Measurements from ENCODE around the gene AUNIP.

The AUNIP gene

DNA sequence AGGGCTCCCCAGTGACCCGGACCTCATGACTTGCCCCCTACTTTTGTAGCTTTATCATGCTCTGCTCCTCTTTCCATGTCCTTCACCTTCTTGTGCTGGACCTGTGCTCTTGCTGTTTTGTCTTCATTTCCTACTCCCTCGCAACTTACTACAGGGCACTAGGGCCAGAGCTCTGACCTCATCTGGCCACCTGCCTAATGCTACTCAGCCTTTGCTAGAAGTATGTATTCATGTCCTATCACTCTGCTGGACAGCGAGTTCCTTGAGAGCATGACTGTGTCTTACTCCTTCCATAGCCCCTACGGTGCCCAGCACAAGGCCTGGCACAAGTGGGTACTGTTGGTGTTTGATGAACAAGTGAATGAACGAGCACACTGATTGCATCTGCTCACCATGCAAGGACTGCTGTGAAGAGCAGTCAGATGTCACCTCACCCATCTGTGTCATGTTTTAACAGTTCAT lies 37.6 kb downstream of the AUNIP start:
- H3K4me3 ChIP-seq (ENCODE audit: insufficient read depth in 1 of 2, low read depth in 1 of 2, low read length in 2 of 2): peak overlapping the region in 1 of 2 experiments; percentile 97
- WGBS: 93% methylated on average over 5 of the region's 5 CpGs
- H2AFZ ChIP-seq (ENCODE audit: low read depth, low read length): no peak overlapping the region
- H2BK120ac ChIP-seq (ENCODE audit: low read depth, low read length): no peak overlapping the region
- H3K4ac ChIP-seq (ENCODE audit: low read depth in 1 of 2, low read length in 2 of 2): peak overlapping the region in 1 of 2 experiments; percentile 31
- H2BK15ac ChIP-seq (ENCODE audit: low read depth, poor library complexity, severe bottlenecking): no peak overlapping the region
- no peak overlapping the region for H2BK12ac ChIP-seq (ENCODE audit: low read length in 2 of 2)
- peaks cover 35% of the 10 kb centered on the region for H3K79me1 ChIP-seq (replicated peaks; ENCODE audit: low read length, poor library complexity, severe bottlenecking)
- DNase-seq: no peak
- H2BK5ac ChIP-seq (ENCODE audit: low read depth, low read length, poor library complexity, severe bottlenecking): no peak overlapping the region
- no peak overlapping the region for H4K8ac ChIP-seq (ENCODE audit: low read length)
- no peak overlapping the region for H3K27ac ChIP-seq (ENCODE audit: low read length, poor library complexity, severe bottlenecking)
- H3K14ac ChIP-seq (ENCODE audit: low read length in 2 of 2): no peak overlapping the region
- peaks cover 17 to 21% of the 10 kb centered on the region in 2 experiments for H3K36me3 ChIP-seq (ENCODE audit: control insufficient read depth in 1 of 2, insufficient read depth in 2 of 2, low read depth in 1 of 2, low read length in 2 of 2)
- peak overlapping the region; percentile 96 for H3K9ac ChIP-seq (ENCODE audit: low read length)
- peak overlapping the region; percentile 0 for H3K4me2 ChIP-seq (ENCODE audit: low read length, poor library complexity, severe bottlenecking)
- H3K4me1 ChIP-seq (ENCODE audit: control insufficient read depth, insufficient read depth, low read depth, low read length): peaks cover 24% of the 10 kb centered on the region
- no peaks in the 10 kb centered on the region for H3K27me3 ChIP-seq (ENCODE audit: control insufficient read depth in 1 of 2, insufficient read depth in 1 of 2, low read length in 2 of 2)
- H3K18ac ChIP-seq (ENCODE audit: low read depth in 1 of 2, low read length in 2 of 2): no peak overlapping the region
- no peak overlapping the region for H2AK5ac ChIP-seq (ENCODE audit: low read length, severe bottlenecking)
- no peaks in the 10 kb centered on the region for H3K9me3 ChIP-seq (ENCODE audit: control insufficient read depth, low read length)
- H3K23ac ChIP-seq (ENCODE audit: low read length in 2 of 2): peak overlapping the region in 1 of 2 experiments; percentile 34
- H4K91ac ChIP-seq (ENCODE audit: low read length): no peak overlapping the region

DNA sequence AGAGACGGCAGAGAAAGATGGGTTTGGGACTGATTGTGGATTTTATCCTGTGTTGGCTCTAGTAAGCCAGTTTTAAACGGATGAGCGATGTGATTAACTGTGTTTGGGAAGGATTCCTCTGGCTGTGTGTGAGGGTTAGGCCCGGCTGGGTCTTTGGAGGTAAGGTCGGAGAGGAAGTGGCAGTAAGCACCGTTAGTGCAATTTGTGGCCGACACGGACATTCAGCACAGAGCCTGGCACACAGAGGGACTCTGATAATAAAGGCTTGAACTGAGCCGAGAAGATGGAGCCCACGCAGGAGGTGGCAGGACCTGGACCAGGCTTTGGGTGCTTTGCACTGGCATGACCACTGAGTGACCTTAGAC lies 38.2 kb downstream of the AUNIP start:
- Histone ChIP-seq H2BK120ac (ENCODE audit: low read depth, low read length) (no peak overlapping the region), H2BK15ac (ENCODE audit: low read depth, poor library complexity, severe bottlenecking) (no peak overlapping the region), H3K36me3 (ENCODE audit: control insufficient read depth in 1 of 2, insufficient read depth in 2 of 2, low read depth in 1 of 2, low read length in 2 of 2) (peaks cover 16 to 21% of the 10 kb centered on the region in 2 experiments), H2AFZ (ENCODE audit: low read depth, low read length) (peak overlapping the region; percentile 8), H3K4me3 (ENCODE audit: insufficient read depth in 1 of 2, low read depth in 1 of 2, low read length in 2 of 2) (peak overlapping the region; percentile 83 to 97), H4K91ac (ENCODE audit: low read length) (no peak overlapping the region), H2AK5ac (ENCODE audit: low read length, severe bottlenecking) (no peak overlapping the region), H3K4me2 (ENCODE audit: low read length, poor library complexity, severe bottlenecking) (peak overlapping the region; percentile 61), H2BK12ac (ENCODE audit: low read length in 2 of 2) (no peak overlapping the region), H2BK5ac (ENCODE audit: low read depth, low read length, poor library complexity, severe bottlenecking) (no peak overlapping the region), H3K9me3 (ENCODE audit: control insufficient read depth, low read length) (no peaks in the 10 kb centered on the region), H3K79me1 (replicated peaks; ENCODE audit: low read length, poor library complexity, severe bottlenecking) (peaks cover 29% of the 10 kb centered on the region), H3K14ac (ENCODE audit: low read length in 2 of 2) (peak overlapping the region in 1 of 2 experiments; percentile 45), H3K4me1 (ENCODE audit: control insufficient read depth, insufficient read depth, low read depth, low read length) (peaks cover 24% of the 10 kb centered on the region), H3K27ac (ENCODE audit: low read length, poor library complexity, severe bottlenecking) (peak overlapping the region; percentile 18), H3K23ac (ENCODE audit: low read length in 2 of 2) (no peak overlapping the region), H3K27me3 (ENCODE audit: control insufficient read depth in 1 of 2, insufficient read depth in 1 of 2, low read length in 2 of 2) (no peaks in the 10 kb centered on the region), H3K4ac (ENCODE audit: low read depth in 1 of 2, low read length in 2 of 2) (no peak overlapping the region), H3K18ac (ENCODE audit: low read depth in 1 of 2, low read length in 2 of 2) (peak overlapping the region in 1 of 2 experiments; percentile 86), H3K9ac (ENCODE audit: low read length) (peak overlapping the region; percentile 96), H4K8ac (ENCODE audit: low read length) (peak overlapping the region; percentile 27)
- WGBS: 59% methylated on average over 10 of the region's 10 CpGs
- no peak for DNase-seq

DNA sequence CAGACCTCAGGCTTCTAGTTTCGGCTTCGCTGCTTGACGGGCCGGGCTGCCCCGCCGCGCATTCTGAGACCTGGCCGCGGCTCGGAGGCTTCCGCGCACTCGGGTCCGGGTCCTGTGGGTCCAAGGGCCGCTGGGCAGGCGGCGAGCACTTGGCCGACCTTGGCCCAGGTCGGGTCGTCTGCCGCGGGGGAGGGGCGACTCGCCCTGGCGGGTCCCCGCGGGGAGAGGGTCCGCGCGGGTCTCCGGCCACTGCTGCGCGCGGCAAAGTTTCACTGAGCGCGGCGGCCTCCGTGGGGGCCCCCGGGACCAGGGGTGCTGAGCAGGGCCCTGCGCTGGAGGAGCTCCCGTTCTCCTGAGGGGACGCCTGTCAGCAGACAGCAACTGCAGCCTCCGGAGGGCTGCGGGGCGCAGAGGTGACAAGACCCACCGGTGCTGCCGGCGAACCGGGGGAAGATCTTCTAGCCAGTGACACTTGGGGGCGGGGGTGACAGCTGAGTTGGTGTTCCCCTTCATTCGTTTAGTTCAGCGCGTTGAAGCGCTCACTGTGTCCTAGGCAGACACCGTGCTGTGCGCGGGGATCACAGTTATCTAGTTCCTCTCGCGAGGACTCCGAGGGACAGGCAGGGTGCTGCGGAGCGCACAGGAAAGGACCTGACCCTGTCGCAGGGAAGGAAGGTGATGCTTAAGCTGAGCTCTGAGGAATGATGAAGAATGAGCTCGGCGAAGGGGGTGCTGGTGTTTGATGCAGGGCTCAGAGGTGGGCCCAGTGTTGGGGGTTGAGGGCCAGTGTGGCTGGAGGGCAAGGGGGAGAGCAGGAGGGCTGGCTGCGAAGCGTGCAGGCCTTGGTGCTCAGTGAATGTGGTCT lies 38.8 kb downstream of the AUNIP start:
- H2BK12ac ChIP-seq (ENCODE audit: low read length in 2 of 2): no peak overlapping the region
- H2BK15ac ChIP-seq (ENCODE audit: low read depth, poor library complexity, severe bottlenecking): peak overlapping the region; percentile 85
- H3K9ac ChIP-seq (ENCODE audit: low read length): peak overlapping the region; percentile 96
- H4K8ac ChIP-seq (ENCODE audit: low read length): peak overlapping the region; percentile 97
- H3K4ac ChIP-seq (ENCODE audit: low read depth in 1 of 2, low read length in 2 of 2): peak overlapping the region; percentile 40 to 86
- H2BK5ac ChIP-seq (ENCODE audit: low read depth, low read length, poor library complexity, severe bottlenecking): no peak overlapping the region
- H3K4me2 ChIP-seq (ENCODE audit: low read length, poor library complexity, severe bottlenecking): peak overlapping the region; percentile 61
- WGBS: 3% methylated on average over 63 of the region's 67 CpGs
- peak overlapping the region in 1 of 2 experiments; percentile 45 for H3K14ac ChIP-seq (ENCODE audit: low read length in 2 of 2)
- H3K79me1 ChIP-seq (replicated peaks; ENCODE audit: low read length, poor library complexity, severe bottlenecking): peaks cover 25% of the 10 kb centered on the region
- H2AK5ac ChIP-seq (ENCODE audit: low read length, severe bottlenecking): no peak overlapping the region
- peak; percentile 82 for DNase-seq
- peak overlapping the region in 1 of 2 experiments; percentile 10 for H3K23ac ChIP-seq (ENCODE audit: low read length in 2 of 2)
- H3K18ac ChIP-seq (ENCODE audit: low read depth in 1 of 2, low read length in 2 of 2): peak overlapping the region; percentile 86 to 90
- no peaks in the 10 kb centered on the region for H3K27me3 ChIP-seq (ENCODE audit: control insufficient read depth in 1 of 2, insufficient read depth in 1 of 2, low read length in 2 of 2)
- peak overlapping the region; percentile 76 for H3K27ac ChIP-seq (ENCODE audit: low read length, poor library complexity, severe bottlenecking)
- no peaks in the 10 kb centered on the region for H3K9me3 ChIP-seq (ENCODE audit: control insufficient read depth, low read length)
- H3K36me3 ChIP-seq (ENCODE audit: control insufficient read depth in 1 of 2, insufficient read depth in 2 of 2, low read depth in 1 of 2, low read length in 2 of 2): peaks cover 20 to 22% of the 10 kb centered on the region in 2 experiments
- H3K4me1 ChIP-seq (ENCODE audit: control insufficient read depth, insufficient read depth, low read depth, low read length): peaks cover 24% of the 10 kb centered on the region
- H3K4me3 ChIP-seq (ENCODE audit: insufficient read depth in 1 of 2, low read depth in 1 of 2, low read length in 2 of 2): peak overlapping the region; percentile 83 to 97
- H2AFZ ChIP-seq (ENCODE audit: low read depth, low read length): peak overlapping the region; percentile 79
- peak overlapping the region; percentile 87 for H4K91ac ChIP-seq (ENCODE audit: low read length)
- H2BK120ac ChIP-seq (ENCODE audit: low read depth, low read length): peak overlapping the region; percentile 74

Data from mesenchymal stem cell (in vitro differentiated cells and primary cell).